ENCODE data around the gene MYO1G.

Gene MYO1G

DNA sequence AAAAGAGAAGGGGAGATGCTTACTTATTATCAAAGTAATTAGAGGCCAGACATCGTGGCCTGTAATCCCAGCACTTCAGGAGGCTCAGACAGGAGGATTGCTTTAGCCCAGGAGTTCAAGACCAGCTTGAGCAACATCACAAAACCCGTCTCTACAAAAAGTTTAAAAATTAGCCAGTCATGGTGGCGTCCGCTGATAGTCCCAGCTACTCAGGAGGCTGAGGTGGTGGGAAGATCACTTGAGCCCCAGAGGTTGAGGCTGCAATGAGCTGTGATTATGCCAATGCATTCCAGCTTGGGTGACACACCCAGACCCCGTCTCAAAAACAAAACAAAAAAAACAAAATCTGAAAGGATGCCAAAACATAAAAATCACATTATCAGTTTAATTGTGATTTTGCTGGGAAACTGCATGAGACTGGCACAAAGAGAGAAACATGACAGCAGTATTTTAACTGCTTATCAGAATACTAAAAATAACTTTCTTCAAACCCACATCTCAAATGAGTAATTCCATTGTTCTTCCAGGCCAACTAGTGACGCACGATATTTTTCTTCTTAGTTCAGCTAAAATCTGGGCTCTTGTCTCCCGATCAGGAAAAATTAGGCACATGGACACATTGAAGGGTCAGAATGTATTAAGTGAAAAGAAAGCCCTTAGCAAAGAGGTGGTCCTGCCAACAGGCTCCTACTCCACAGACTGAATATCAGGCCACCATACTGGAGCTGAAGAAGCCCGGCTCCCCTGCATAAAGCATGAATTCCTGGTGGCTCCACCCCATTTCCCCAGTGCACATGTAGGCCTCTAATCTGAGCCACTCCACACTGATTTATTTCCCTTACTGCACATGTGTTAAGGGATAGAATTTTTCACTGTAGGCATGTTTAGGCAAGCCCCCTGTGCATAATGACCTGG lies 11.6 kb upstream of the MYO1G start:
- DNase-seq (ENCODE audit: low spot score): no peak
- ChIA-PET CTCF (interaction anchor here (0.6 to 1.0 kb wide), 3 partner anchors 8 to 217 kb away, joined by 3 to 4 read pairs (median 3); no protein-coding TSS in a partner anchor), POLR2A (ENCODE audit: low non-redundant PET) (no interaction called here)
- H3K27ac ChIP-seq: peak overlapping the region; percentile 87
- TF ChIP-seq CTCF (conservative IDR thresholded peaks at IDR 0.05; ENCODE audit: low read depth): no peak

DNA sequence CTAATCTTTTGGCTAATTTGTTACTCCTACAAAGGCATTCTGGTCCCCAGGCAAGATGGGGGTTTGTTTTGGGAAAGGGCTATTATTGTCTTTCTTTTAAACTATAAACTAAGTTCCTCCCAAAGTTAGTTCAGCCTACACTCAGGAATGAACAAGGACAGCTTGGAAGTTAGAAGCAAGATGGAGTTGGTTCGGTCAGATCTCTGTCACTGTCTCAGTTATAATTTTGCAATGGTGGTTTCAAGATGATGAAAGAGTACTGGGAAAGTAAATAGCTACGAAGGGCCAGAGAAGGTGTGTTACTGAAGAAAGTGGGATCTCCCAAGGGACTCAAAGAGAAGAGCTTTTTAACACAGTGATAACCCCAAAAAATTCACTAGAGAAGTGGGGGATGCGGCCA lies 10.3 kb upstream of the MYO1G start:
- ChIA-PET CTCF (interaction anchor here (0.6 kb wide), 2 partner anchors 110 to 700 kb away, joined by 3 to 4 read pairs; no protein-coding TSS in a partner anchor), POLR2A (ENCODE audit: low non-redundant PET) (no interaction called here)
- no peak for TF ChIP-seq CTCF (conservative IDR thresholded peaks at IDR 0.05; ENCODE audit: low read depth)
- H3K27ac ChIP-seq: peak overlapping the region; percentile 87
- no peak for DNase-seq (ENCODE audit: low spot score)

DNA sequence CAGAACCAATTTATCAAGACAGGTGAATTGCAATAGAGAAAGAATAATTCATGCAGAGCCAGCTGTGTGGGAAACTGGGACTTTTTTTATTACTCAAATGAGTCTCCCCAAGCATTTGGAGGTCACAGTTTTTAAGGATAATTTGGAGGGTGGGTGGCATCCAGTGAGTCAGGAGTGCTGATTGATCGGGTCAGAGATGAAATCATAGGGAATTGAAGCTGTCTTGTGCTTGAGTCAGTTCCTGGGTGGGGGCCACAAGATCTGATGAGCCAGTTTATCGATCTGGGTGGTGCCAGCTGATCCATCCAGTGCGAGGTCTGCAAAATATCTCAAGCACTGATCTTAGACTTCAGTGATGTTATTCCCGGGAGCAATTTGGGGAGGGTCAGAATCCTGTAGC lies 9.9 kb upstream of the MYO1G start:
- POLR2A ChIA-PET (ENCODE audit: low non-redundant PET): no interaction called here
- no peak for DNase-seq (ENCODE audit: low spot score)
- CTCF ChIA-PET: interaction anchor here (0.6 kb wide), 1 partner anchor 110 kb away, joined by 3 read pairs; no protein-coding TSS in a partner anchor
- H3K27ac ChIP-seq: 0 out of 2 replicates have a peak overlapping the region, but pooled peaks have one; percentile 13
- no peak for TF ChIP-seq CTCF (conservative IDR thresholded peaks at IDR 0.05; ENCODE audit: low read depth)

- POLR2A ChIA-PET (ENCODE audit: low non-redundant PET): no interaction called here
- TF ChIP-seq CTCF (conservative IDR thresholded peaks at IDR 0.05; ENCODE audit: low read depth): no peak
- H3K27ac ChIP-seq: peak overlapping the region; percentile 13; the same call in 1 of the 2 replicates
- CTCF ChIA-PET: no interaction called here
- no peak for DNase-seq (ENCODE audit: low spot score)
Observed at GRCh38 chr7:44987996-44988395, 9.2 kb upstream of the MYO1G start.

DNA sequence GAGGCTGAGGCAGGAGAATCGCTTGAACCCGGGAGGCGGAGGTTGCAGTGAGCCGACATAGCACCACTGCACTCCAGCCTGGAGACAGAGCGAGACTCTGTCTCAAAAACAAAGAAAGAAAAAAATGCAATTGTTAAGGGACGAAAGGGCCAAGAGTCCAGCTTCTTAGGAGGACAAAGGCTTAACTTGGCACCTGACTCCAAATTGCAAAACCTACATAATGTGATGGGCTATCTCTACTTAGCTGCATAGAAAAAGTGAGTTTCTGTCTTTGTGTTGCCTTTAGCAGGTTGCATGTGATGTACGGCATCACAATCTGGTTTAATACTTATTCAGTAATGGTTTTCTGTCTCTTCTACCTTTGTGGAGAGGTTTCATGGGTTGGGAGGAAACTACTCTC lies 8.6 kb upstream of the MYO1G start:
- peak overlapping the region; percentile 87 for H3K27ac ChIP-seq
- ChIA-PET CTCF (no interaction called here), POLR2A (ENCODE audit: low non-redundant PET) (no interaction called here)
- no peak for DNase-seq (ENCODE audit: low spot score)
- TF ChIP-seq CTCF (conservative IDR thresholded peaks at IDR 0.05; ENCODE audit: low read depth): no peak

GRCh38 chr7:44986218-44987053 lies 7.6 kb upstream of the MYO1G start:
- ChIA-PET CTCF (interaction anchor here (1.0 kb wide), 1 partner anchor 150 kb away, joined by 3 read pairs; no protein-coding TSS in a partner anchor), POLR2A (ENCODE audit: low non-redundant PET) (interaction anchor here (0.6 to 1.1 kb wide), 3 partner anchors 47 to 142 kb away, joined by 3 to 6 read pairs (median 3); no protein-coding TSS in a partner anchor)
- peak; percentile 88 for DNase-seq (ENCODE audit: low spot score)
- no peak for TF ChIP-seq CTCF (conservative IDR thresholded peaks at IDR 0.05; ENCODE audit: low read depth)
- peak overlapping the region; percentile 87 for H3K27ac ChIP-seq

Measured in RWPE1 (cell line).